ENCODE results near the gene CLDN1.
"Not testable (repeated sequence)": the region's sequence is repeated elsewhere in the genome, so short reads cannot be mapped to it uniquely, and the experiment has no call there.

CLDN1 gene

DNA sequence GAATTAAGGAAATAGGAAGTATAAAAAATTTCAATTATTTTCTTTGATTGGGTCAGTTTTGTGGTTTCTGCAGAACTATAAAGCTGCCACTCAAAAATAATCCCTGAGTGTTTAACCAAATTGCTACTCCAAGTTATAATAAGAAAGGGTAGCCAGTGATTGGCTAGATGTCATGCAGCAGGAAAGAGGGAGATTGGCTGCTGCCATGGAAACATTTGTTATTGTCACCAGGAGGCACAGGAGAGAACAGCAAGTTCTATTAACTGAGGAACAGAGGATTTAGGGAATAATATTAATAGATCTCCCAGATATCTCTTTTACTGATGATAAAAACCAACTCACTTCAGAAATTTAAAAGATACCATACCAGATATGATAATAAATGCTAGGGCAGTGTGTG, 42.6 kb downstream of the CLDN1 start:
- H3K27ac ChIP-seq = no peak overlapping the region
- TF ChIP-seq, protein P1, sequence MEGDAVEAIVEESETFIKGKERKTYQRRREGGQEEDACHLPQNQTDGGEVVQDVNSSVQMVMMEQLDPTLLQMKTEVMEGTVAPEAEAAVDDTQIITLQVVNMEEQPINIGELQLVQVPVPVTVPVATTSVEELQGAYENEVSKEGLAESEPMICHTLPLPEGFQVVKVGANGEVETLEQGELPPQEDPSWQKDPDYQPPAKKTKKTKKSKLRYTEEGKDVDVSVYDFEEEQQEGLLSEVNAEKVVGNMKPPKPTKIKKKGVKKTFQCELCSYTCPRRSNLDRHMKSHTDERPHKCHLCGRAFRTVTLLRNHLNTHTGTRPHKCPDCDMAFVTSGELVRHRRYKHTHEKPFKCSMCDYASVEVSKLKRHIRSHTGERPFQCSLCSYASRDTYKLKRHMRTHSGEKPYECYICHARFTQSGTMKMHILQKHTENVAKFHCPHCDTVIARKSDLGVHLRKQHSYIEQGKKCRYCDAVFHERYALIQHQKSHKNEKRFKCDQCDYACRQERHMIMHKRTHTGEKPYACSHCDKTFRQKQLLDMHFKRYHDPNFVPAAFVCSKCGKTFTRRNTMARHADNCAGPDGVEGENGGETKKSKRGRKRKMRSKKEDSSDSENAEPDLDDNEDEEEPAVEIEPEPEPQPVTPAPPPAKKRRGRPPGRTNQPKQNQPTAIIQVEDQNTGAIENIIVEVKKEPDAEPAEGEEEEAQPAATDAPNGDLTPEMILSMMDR (IDR thresholded peaks at IDR 0.05) = no peak
- TF ChIP-seq ZFX (IDR thresholded peaks at IDR 0.05; ENCODE audit: borderline replicate concordance) = no peak

DNA sequence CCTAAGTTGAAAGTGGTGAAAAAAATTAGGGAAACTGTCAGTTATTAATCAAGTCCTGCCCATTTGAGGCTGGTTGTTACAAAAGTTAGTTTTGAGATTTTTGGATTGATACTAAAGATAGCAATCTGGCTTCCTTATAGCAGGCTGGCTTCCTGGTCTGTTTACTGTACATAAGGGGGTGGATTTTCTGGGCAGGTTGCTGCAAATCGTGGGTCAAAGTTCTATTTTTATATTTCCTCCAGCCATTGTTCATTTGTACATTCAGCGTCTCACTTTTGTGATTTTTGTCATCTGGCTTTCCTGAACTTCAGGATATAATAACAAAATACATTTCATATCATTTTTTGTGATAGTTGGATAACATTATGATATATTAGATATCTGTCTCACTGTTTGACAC, 49.5 kb downstream of the CLDN1 start:
- H3K27ac ChIP-seq = no peak overlapping the region
- no peak for TF ChIP-seq ZFX (IDR thresholded peaks at IDR 0.05; ENCODE audit: borderline replicate concordance)
- TF ChIP-seq, protein P1 (IDR thresholded peaks at IDR 0.05) = no peak

DNA sequence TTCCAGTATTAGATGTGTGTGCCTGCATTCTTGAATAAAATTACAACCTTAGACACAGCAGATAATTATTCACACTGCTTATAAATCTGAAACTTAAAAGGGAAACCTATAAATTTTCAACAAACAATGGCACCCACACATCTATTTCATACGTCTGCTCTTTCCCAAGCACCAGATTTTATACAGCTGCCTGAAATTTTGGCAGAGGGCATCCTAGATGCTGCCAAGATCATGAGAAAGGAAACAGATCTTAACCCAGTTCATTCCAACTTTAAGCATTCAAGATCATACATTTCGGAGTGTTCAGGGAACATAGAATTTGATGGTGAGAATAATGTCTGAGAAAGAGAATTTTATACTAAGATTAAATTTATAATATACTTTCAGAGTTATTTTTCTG, 53.1 kb downstream of the CLDN1 start:
- no peak for TF ChIP-seq ZFX (IDR thresholded peaks at IDR 0.05; ENCODE audit: borderline replicate concordance)
- TF ChIP-seq, protein P1 (IDR thresholded peaks at IDR 0.05) = no peak
- H3K27ac ChIP-seq = no peak overlapping the region

DNA sequence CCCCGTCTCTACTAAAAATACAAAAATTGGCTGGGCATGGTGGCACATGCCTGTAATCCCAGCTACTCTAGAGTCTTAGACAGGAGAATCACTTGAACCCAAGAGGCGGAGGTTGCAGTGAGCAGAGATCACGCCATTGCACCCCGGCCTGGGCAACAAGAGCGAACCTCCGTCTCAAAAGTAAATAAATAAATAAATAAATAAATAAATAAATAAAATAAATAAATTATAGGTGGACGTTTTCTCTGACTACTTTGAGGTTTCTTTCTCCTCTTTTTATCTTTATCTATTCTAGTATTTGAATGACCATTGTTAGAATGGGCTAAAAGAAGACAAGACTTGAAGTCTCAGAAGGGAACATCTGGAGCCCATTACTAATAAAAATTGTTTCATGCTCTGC, 54.8 kb downstream of the CLDN1 start:
- not testable (repeated sequence) for H3K27ac ChIP-seq

DNA sequence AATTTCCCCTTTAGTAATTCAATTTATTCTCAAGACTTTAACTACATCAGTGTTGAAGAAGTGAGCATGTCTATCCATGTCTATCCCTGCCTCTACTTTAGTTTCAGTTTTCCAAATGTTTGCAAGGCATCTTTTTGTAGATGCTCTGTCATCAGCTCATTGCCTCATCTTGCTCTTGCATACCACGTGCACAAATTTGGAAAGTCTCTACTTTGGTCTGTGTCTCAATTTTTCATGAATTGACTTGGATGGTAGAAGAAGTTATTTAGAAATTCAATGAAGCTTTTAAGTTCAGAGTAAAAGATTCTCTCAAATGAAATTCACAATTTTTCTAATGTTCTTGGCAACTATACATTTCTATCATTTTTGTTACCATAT, 55.3 kb downstream of the CLDN1 start:
- no peak overlapping the region for H3K27ac ChIP-seq
- TF ChIP-seq, protein P1 (IDR thresholded peaks at IDR 0.05) = no peak
- no peak for TF ChIP-seq ZFX (IDR thresholded peaks at IDR 0.05; ENCODE audit: borderline replicate concordance)

DNA sequence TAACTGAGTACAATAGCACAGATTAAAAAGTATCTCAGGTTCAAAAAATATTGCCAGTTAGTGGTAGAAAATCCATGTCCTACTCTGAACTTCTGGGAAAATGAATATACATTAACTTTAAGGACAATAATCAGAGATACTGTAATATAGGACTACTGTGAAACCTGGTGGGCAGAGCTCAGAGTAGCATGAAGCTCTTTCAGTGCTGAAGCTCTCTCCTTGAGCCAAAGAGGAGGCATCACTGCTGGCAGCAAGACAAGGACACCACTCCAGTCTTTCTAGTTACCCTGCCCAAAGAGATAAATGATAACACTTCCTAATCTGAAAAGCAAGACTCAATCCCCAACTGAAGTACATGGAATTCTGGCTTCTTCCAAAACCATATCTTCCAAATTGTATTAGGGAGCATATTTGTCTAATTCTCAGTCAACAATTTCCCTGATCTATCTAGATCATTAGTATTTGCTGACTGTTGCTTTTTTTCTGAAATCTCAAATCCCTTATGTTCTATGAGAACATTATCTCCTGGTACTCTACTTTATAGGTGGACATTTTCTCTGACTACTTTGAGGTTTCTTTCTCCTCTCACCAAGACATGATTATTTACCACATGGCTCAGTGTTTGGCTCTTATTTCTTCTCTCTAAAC, 55.9 kb downstream of the CLDN1 start:
- no peak for TF ChIP-seq ZFX (IDR thresholded peaks at IDR 0.05; ENCODE audit: borderline replicate concordance)
- TF ChIP-seq, protein P1 (IDR thresholded peaks at IDR 0.05) = no peak
- no peak overlapping the region for H3K27ac ChIP-seq

DNA sequence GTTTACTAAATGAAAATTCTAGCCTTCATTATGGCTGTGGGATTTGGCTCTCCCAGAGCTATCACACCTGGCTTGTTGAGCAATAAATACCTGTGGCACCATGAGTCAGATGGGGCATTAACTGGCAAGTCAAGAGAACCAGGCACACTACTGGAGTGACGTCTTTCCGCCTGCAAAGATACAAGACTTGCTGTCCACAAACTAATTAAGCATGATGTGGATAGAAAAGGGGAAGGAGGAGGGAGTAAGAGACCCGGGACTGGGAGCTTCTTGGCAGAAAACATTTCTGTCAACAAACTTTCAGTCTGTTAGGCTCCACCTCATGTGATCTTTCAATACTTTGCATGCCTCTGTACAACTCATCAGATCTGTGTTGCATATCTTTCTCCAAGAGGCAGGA, 56.5 kb downstream of the CLDN1 start:
- TF ChIP-seq ZFX (IDR thresholded peaks at IDR 0.05; ENCODE audit: borderline replicate concordance) = no peak
- TF ChIP-seq, protein P1 (IDR thresholded peaks at IDR 0.05) = no peak
- H3K27ac ChIP-seq = no peak overlapping the region

DNA sequence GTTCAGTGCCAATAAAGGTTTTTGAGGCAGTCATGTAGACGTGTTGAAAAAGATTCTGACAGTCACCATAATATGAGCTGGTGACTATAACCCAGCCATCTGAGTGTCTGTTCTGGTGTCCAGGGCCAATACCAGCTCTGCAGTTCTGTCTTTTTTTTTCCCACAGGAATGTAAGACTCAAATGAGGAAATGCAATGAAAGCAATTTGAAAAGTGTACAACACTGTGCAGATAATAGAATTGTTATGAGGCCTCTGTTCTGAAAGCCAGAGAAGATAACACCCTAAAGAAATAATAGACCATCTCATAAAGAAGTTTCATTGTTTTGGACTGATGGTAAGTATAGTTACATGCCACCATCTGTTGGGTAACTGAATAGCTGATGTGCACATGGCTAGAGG, 57.1 kb downstream of the CLDN1 start:
- no peak overlapping the region for H3K27ac ChIP-seq
- TF ChIP-seq, protein P1 (IDR thresholded peaks at IDR 0.05) = no peak
- no peak for TF ChIP-seq ZFX (IDR thresholded peaks at IDR 0.05; ENCODE audit: borderline replicate concordance)
